CD14-positive monocyte (primary cell): ENCODE results near the gene TRIM23. TPM values are rescaled to one million over a fixed set of nuclear protein-coding genes. Genes with fewer than 3 reads are reported as not detected.

Source experiments
- DNase-seq, 3 donors: peaks; one replicate each; pipeline ENCODE4 v3.0.0-alpha.2; 2011 to 2022
- H2AFZ ChIP-seq: 2 replicates; pipeline ENCODE4 v1.6.0; 2012; ENCODE audit warnings: mild to moderate bottlenecking, low read depth, low read length, inconsistent platforms; ENCODE audit not compliant: insufficient read depth, poor library complexity, severe bottlenecking
- H3K27ac ChIP-seq, 2 donors: 1 replicate in 1 of 2; 2 replicates in 1 of 2; pipeline ENCODE4 v1.5.1; 2012 to 2013; ENCODE audit warnings: low read length in 2 of 2, control low read depth in 1 of 2, inconsistent platforms in 1 of 2, low read depth in 1 of 2, mild to moderate bottlenecking in 1 of 2
- H3K27me3 ChIP-seq, 2 donors: one replicate each; pipeline versions ENCODE4 v1.6.0 to v1.6.1; 2011 to 2013; ENCODE audit warnings: low read length in 2 of 2; ENCODE audit not compliant: control insufficient read depth in 2 of 2, insufficient read depth in 2 of 2
- H3K36me3 ChIP-seq, 2 donors: replicated peaks in 1 of 2; 1 replicate in 1 of 2; 2 replicates in 1 of 2; pipeline versions ENCODE4 v1.5.1 to v1.6.1; 2012 to 2013; ENCODE audit warnings: low read length in 2 of 2, control low read depth in 1 of 2, inconsistent platforms in 1 of 2, mild to moderate bottlenecking in 1 of 2; ENCODE audit not compliant: insufficient read depth in 2 of 2, control insufficient read depth in 1 of 2
- H3K4me1 ChIP-seq, 2 donors: 1 replicate in 1 of 2; 2 replicates in 1 of 2; pipeline versions ENCODE4 v1.5.1 to v1.6.1; 2012 to 2013; ENCODE audit warnings: low read length in 2 of 2, control low read depth in 1 of 2, inconsistent platforms in 1 of 2, mild to moderate bottlenecking in 1 of 2, moderate library complexity in 1 of 2; ENCODE audit not compliant: insufficient read depth in 2 of 2, control insufficient read depth in 1 of 2
- H3K4me2 ChIP-seq: replicated peaks from 2 replicates; pipeline ENCODE3; 2012; ENCODE audit warnings: low read length, moderate library complexity, mild to moderate bottlenecking; ENCODE audit not compliant: poor library complexity, severe bottlenecking; ENCODE audit errors: extremely low read depth
- H3K4me3 ChIP-seq, 3 experiments: fragments of 200-600 bp in 1 of 3; sonication (generic) in 1 of 3; replicated peaks in 1 of 3; 1 replicate in 2 of 3; 2 replicates in 1 of 3; pipeline ENCODE4 v1.5.1; 2011 to 2013; ENCODE audit warnings: low read length in 3 of 3, mild to moderate bottlenecking in 3 of 3, control low read depth in 2 of 3, low read depth in 2 of 3, inconsistent platforms in 1 of 3, moderate library complexity in 1 of 3
- H3K79me2 ChIP-seq: 2 replicates; pipeline ENCODE4 v1.6.0; 2012; ENCODE audit warnings: mild to moderate bottlenecking, control low read depth, inconsistent platforms, low read length, moderate library complexity; ENCODE audit not compliant: insufficient read depth
- H3K9ac ChIP-seq: 2 replicates; pipeline ENCODE4 v1.6.0; 2017; ENCODE audit warnings: low read length, mild to moderate bottlenecking; ENCODE audit not compliant: insufficient read depth, poor library complexity, severe bottlenecking
- H3K9me3 ChIP-seq, 2 donors: replicated peaks in 1 of 2; 1 replicate in 1 of 2; 2 replicates in 1 of 2; pipeline versions ENCODE4 v1.5.1 to v1.6.1; 2012 to 2013; ENCODE audit warnings: low read length in 2 of 2, control low read depth in 1 of 2; ENCODE audit not compliant: control insufficient read depth in 1 of 2, insufficient read depth in 1 of 2
- H4K20me1 ChIP-seq: 2 replicates; pipeline ENCODE4 v1.6.0; 2012; ENCODE audit warnings: mild to moderate bottlenecking, low read length, control low read depth, moderate library complexity; ENCODE audit not compliant: insufficient read depth
- H3K27ac Mint-ChIP-seq, 7 donors: one replicate each; pipeline ENCODE4 v1.8.0; 2020; ENCODE audit warnings: mild to moderate bottlenecking in 7 of 7, mixed read lengths in 7 of 7, moderate library complexity in 6 of 7, inconsistent platforms in 2 of 7
- H3K27me3 Mint-ChIP-seq, 3 donors: one replicate each; pipeline ENCODE4 v1.8.0; 2021 to 2022; ENCODE audit warnings: low read depth in 3 of 3, mild to moderate bottlenecking in 3 of 3, mixed read lengths in 3 of 3, moderate library complexity in 3 of 3, inconsistent platforms in 1 of 3
- H3K36me3 Mint-ChIP-seq, 2 donors: one replicate each; pipeline ENCODE4 v1.8.0; 2020; ENCODE audit warnings: mixed read lengths in 2 of 2, inconsistent platforms in 1 of 2, mild to moderate bottlenecking in 1 of 2
- H3K4me1 Mint-ChIP-seq: one replicate; pipeline ENCODE4 v1.8.0; 2020; ENCODE audit warnings: mild to moderate bottlenecking, mixed read lengths
- H3K4me3 Mint-ChIP-seq, 2 donors: one replicate each; pipeline ENCODE4 v1.8.0; 2020; ENCODE audit warnings: mild to moderate bottlenecking in 2 of 2, mixed read lengths in 2 of 2, moderate library complexity in 1 of 2
- H3K9me3 Mint-ChIP-seq, 7 donors: one replicate each; pipeline ENCODE4 v1.8.0; 2020 to 2022; ENCODE audit warnings: mixed read lengths in 7 of 7, mild to moderate bottlenecking in 6 of 7, moderate library complexity in 6 of 7, inconsistent platforms in 2 of 7
- CTCF ChIP-seq: fragments of 200-600 bp; IDR thresholded peaks from one replicate; pipeline ENCODE4 v1.8.0; 2022; ENCODE audit warnings: antibody characterized with exemption, mild to moderate bottlenecking
- WGBS: methylation state at CpG from one replicate; pipeline ENCODE4 v1.1.5; 2013; ENCODE audit warnings: missing lambda C conversion rate; ENCODE audit not compliant: insufficient coverage; 5-methylcytosine and 5-hydroxymethylcytosine counted together
- intact Hi-C, 2 donors: fragments of 100-400 bp; cut with micrococcal nuclease; formaldehyde crosslinking; loops; one replicate each; pipeline versions ENCODE4 v1.15.0 to v1.15.1; 2023
- polyA plus RNA-seq, 3 donors: library from polyadenylated mRNA; depleted of rRNA in 1 of 3; unstranded in 2 of 3; stranded (reverse) in 1 of 3; fragments of 300-500 nt in 2 of 3; fragments of >200 nt in 1 of 3; fragmentation: Illumina TruSeq in 2 of 3; gene quantifications; 1 replicate in 2 of 3; 2 replicates in 1 of 3; pipeline ENCODE4 v1.2.3, GENCODE V29; 2012 to 2021

The TRIM23 gene
- polyA plus RNA-seq, 3 donors = 3.2 to 5.6 (median 3.3) TPM

GRCh38 chr5:65640240-65640639, 16.1 kb upstream of the TRIM23 start:
- no peaks in the 10 kb centered on the region for H3K27me3 Mint-ChIP-seq
- H3K27ac Mint-ChIP-seq = no peak overlapping the region
- H3K36me3 Mint-ChIP-seq = peaks cover 56 to 81% of the 10 kb centered on the region in 2 donors
- H3K4me1 Mint-ChIP-seq = no peaks in the 10 kb centered on the region
- no peak overlapping the region for H3K9ac ChIP-seq
- no peak overlapping the region for H3K4me2 ChIP-seq
- H3K36me3 ChIP-seq = peaks cover 31 to 72% of the 10 kb centered on the region in 2 donors
- no peak overlapping the region for H3K4me3 Mint-ChIP-seq
- no peak for DNase-seq
- H3K4me3 ChIP-seq = no peak overlapping the region
- WGBS = 100% methylated on average over 1 of the region's 4 CpGs
- H3K27me3 ChIP-seq = no peaks in the 10 kb centered on the region
- H3K79me2 ChIP-seq = no peaks in the 10 kb centered on the region
- no peaks in the 10 kb centered on the region for H3K4me1 ChIP-seq
- no peaks in the 10 kb centered on the region for H3K9me3 ChIP-seq
- peaks cover 0 to 6% (median 0%) of the 10 kb centered on the region in 7 donors for H3K9me3 Mint-ChIP-seq
- no peak overlapping the region for H3K27ac ChIP-seq
- intact Hi-C loops = no loop called here
- no peak for TF ChIP-seq CTCF
- no peak overlapping the region for H2AFZ ChIP-seq
- no peaks in the 10 kb centered on the region for H4K20me1 ChIP-seq

- Histone ChIP-seq H3K9me3 (no peaks in the 10 kb centered on the region), H3K79me2 (peaks cover 58% of the 10 kb centered on the region)
Observed at GRCh38 chr5:65630981-65631380, 6.8 kb upstream of the TRIM23 start.

More at GRCh38 chr5:65630981-65631380, 6.8 kb upstream of the TRIM23 start:
- Histone ChIP-seq H3K4me1 (peaks cover 0 to 8% of the 10 kb centered on the region in 2 donors), H3K36me3 (peaks cover 12 to 30% of the 10 kb centered on the region in 2 donors), H3K4me3 (no peak overlapping the region), H3K27me3 (no peaks in the 10 kb centered on the region), H2AFZ (no peak overlapping the region), H4K20me1 (peaks cover 6% of the 10 kb centered on the region), H3K9ac (no peak overlapping the region), H3K27ac (no peak overlapping the region), H3K4me2 (no peak overlapping the region)
- H3K4me3 Mint-ChIP-seq = no peak overlapping the region
- H3K4me1 Mint-ChIP-seq = peaks cover 9% of the 10 kb centered on the region
- TF ChIP-seq CTCF = no peak
- peaks cover 15 to 30% of the 10 kb centered on the region in 2 donors for H3K36me3 Mint-ChIP-seq
- intact Hi-C loops = no loop called here
- H3K9me3 Mint-ChIP-seq = peaks cover 0 to 2% (median 0%) of the 10 kb centered on the region in 7 donors
- H3K27ac Mint-ChIP-seq = no peak overlapping the region
- H3K27me3 Mint-ChIP-seq = peaks cover 0 to 2% (median 0%) of the 10 kb centered on the region in 3 donors
- DNase-seq = no peak
